Measurements from ENCODE around the gene IRAK2. TPM values are rescaled to one million over a fixed set of nuclear protein-coding genes. Genes with fewer than 3 reads are reported as not detected.

The IRAK2 gene
- total and polyA plus RNA-seq, 2 of the 8 experiments (the other 6 are each of a cell fraction or from before 2014, with no cell fraction given): 1.5 TPM

GRCh38 chr3:10226293-10226692 lies 61.6 kb downstream of the IRAK2 start (continued):
- TF ChIP-seq SAP30 (IDR thresholded peaks at IDR 0.05; ENCODE audit: insufficient read depth, insufficient replicate concordance, low read length) (no peak), BRCA1 (IDR thresholded peaks at IDR 0.05; ENCODE audit: low read depth, low read length) (no peak), KDM5A (IDR thresholded peaks at IDR 0.05; ENCODE audit: low read length) (no peak), CHD1 (IDR thresholded peaks at IDR 0.05; ENCODE audit: low read depth, low read length) (no peak), CEBPB (IDR thresholded peaks at IDR 0.05; ENCODE audit: low read depth, low read length) (no peak), SIRT6 (IDR thresholded peaks at IDR 0.05; ENCODE audit: low read length) (no peak), SP2 (IDR thresholded peaks at IDR 0.05; ENCODE audit: low read length) (no peak), ZNF274 (IDR thresholded peaks at IDR 0.05; ENCODE audit: borderline replicate concordance, extremely low read depth, low read length) (no peak), TEAD4 (IDR thresholded peaks at IDR 0.05; ENCODE audit: low read depth, low read length) (no peak), USF2 (IDR thresholded peaks at IDR 0.05; ENCODE audit: low read length) (no peak), PHF8 (conservative IDR thresholded peaks at IDR 0.05; ENCODE audit: low read depth, low read length) (no peak), E2F6 (IDR thresholded peaks at IDR 0.05) (no peak), SP4 (IDR thresholded peaks at IDR 0.05; ENCODE audit: low read length) (no peak), CHD2 (IDR thresholded peaks at IDR 0.05; ENCODE audit: low read length) (no peak), BCL11A (IDR thresholded peaks at IDR 0.05; ENCODE audit: low read depth in 2 of 2, low read length in 2 of 2) (no peak), NANOG (IDR thresholded peaks at IDR 0.05; ENCODE audit: insufficient read depth, low read depth, low read length, poor library complexity, severe bottlenecking) (peak; percentile 10), RNF2 (IDR thresholded peaks at IDR 0.05; ENCODE audit: borderline replicate concordance, low read depth, low read length, missing control alignments, poor library complexity, severe bottlenecking) (no peak), JUND (IDR thresholded peaks at IDR 0.05; ENCODE audit: low read length) (no peak)

Data from H1 (cell line).